Psoas muscle (tissue), 8 donors: ENCODE data around the gene ZNF771. TPM values are rescaled to one million over a fixed set of nuclear protein-coding genes. Genes with fewer than 3 reads are reported as not detected.

ENCODE experiments used
- ATAC-seq, 4 donors: fragments of 200-7000 bp; cut with Tn5 transposase; one replicate each; pipeline ENCODE4 v1.9.1; 2020; ENCODE audit warnings: moderate library complexity in 3 of 4, mild to moderate bottlenecking in 2 of 4
- DNase-seq, 2 donors: peaks; one replicate each; pipeline ENCODE4 v3.0.0-alpha.2; 2020
- H3K27ac ChIP-seq: fragments of 200-600 bp; one replicate; pipeline ENCODE4 v1.8.0; 2022
- H3K27me3 ChIP-seq, 3 donors: fragments of 200-600 bp in 1 of 3; one replicate each; pipeline versions ENCODE4 v1.6.1 to v1.8.0; 2013 to 2022; ENCODE audit warnings: low read length in 2 of 3, mild to moderate bottlenecking in 2 of 3, moderate library complexity in 1 of 3; ENCODE audit not compliant: insufficient read depth in 3 of 3
- H3K36me3 ChIP-seq, 2 donors: fragments of 200-600 bp in 1 of 2; one replicate each; pipeline versions ENCODE4 v1.6.1 to v1.8.0; 2013 to 2022; ENCODE audit warnings: low read depth in 1 of 2, mild to moderate bottlenecking in 1 of 2, moderate library complexity in 1 of 2; ENCODE audit not compliant: insufficient read depth in 1 of 2
- H3K4me1 ChIP-seq: fragments of 200-600 bp; one replicate; pipeline ENCODE4 v1.8.0; 2022
- H3K4me3 ChIP-seq: fragments of 200-600 bp; one replicate; pipeline ENCODE4 v1.8.0; 2022; ENCODE audit warnings: mild to moderate bottlenecking
- H3K9me3 ChIP-seq: fragments of 200-600 bp; one replicate; pipeline ENCODE4 v1.8.0; 2022
- CTCF ChIP-seq: fragments of 200-600 bp; IDR thresholded peaks from one replicate; pipeline ENCODE4 v1.8.0; 2022; ENCODE audit warnings: antibody characterized with exemption
- WGBS, 3 donors: extraction: QIAGEN DNeasy Blood & Tissue Kit; methylation state at CpG; one replicate each; pipeline versions ENCODE4 v1.1.6 to v1.1.7; 2013; 5-methylcytosine and 5-hydroxymethylcytosine counted together
- intact Hi-C, 2 donors: fragments of 100-400 bp; cut with DNase I; formaldehyde crosslinking; loops; one replicate each; pipeline versions ENCODE4 v1.11.0 to v1.14.2; 2022
- polyA plus RNA-seq, 3 donors: library from polyadenylated mRNA; stranded (reverse); fragments of 200-250 nt; gene quantifications; one replicate each; pipeline ENCODE4 v1.2.3, GENCODE V29; 2013
- total RNA-seq, 4 donors: library from RNA; stranded (reverse); fragmentation: NEBNext Ultra II Directional in 2 of 4; extraction: Animal tissue kit (Norgen Biotek cat#: 25700) in 2 of 4; gene quantifications; one replicate each; pipeline versions ENCODE4 v1.2.1 to v1.2.4, GENCODE V29; 2021 to 2023
- donor health status: healthy with polysubstance abuse.
- donor health status: DM: no; HTN: no; CAD: no; lungs with moderate emphysema.
- donor health status: Bipolar disorder and iron deficiency.
- donor health status: healthy.
- donor health status: DM: yes; HTN: yes; CAD: no.
- donor health status: DM: no; HTN: no; CAD: no.
- donor health status: DM: no; HTN: no; CAD: no.
- donor health status: DM: yes; HTN: yes; CAD: no.

Gene ZNF771
- total and polyA plus RNA-seq, 7 donors = 4.8 to 14.6 (median 7.4) TPM

- H3K36me3 ChIP-seq = peaks cover 0 to 18% of the 10 kb centered on the region in 2 donors
- intact Hi-C loops = loop anchor here in 1 of 2 donors (1.0 to 2.0 kb wide), 3 partner anchors 13 to 199 kb away; no protein-coding TSS in a partner anchor
- peak; percentile 98 to 99 (median 98) for ATAC-seq
- no peaks in the 10 kb centered on the region for H3K9me3 ChIP-seq
- H3K27me3 ChIP-seq = no peaks in the 10 kb centered on the region
- WGBS, 3 donors = 1% methylated on average over 42 to 49 of the region's 49 CpGs
- H3K27ac ChIP-seq = peak within 1 kb of the TSS; percentile 66
- peaks cover 18% of the 10 kb centered on the region for H3K4me1 ChIP-seq
- DNase-seq = peak; percentile 94 to 96
- peak; percentile 77 for TF ChIP-seq CTCF
- H3K4me3 ChIP-seq = peak within 1 kb of the TSS; percentile 73
Measured at GRCh38 chr16:30429678-30430427, 22.4 kb downstream of the ZNF771 start, which contains the start of gene DCTPP1. Gene DCTPP1 (minus strand): TSS chr16:30430030. CDS start chr16:30429980, 50 bp downstream.

- WGBS, 3 donors = 46 to 51% (median 50%) methylated on average over 19 of the region's 19 CpGs
- DNase-seq (peak; percentile 35 to 63), ATAC-seq (peak; percentile 33 to 54 (median 41))
- H3K4me1 ChIP-seq = peaks cover 18% of the 10 kb centered on the region
- peaks cover 0 to 18% of the 10 kb centered on the region in 2 donors for H3K36me3 ChIP-seq
- H3K27me3 ChIP-seq = no peaks in the 10 kb centered on the region
- peak overlapping the region; percentile 66 for H3K27ac ChIP-seq
- no peak for TF ChIP-seq CTCF
- no peaks in the 10 kb centered on the region for H3K9me3 ChIP-seq
- intact Hi-C loops = loop anchor here in 1 of 2 donors (1.0 to 2.0 kb wide), 2 partner anchors 13 to 198 kb away; no protein-coding TSS in a partner anchor
- H3K4me3 ChIP-seq = peak overlapping the region; percentile 73
Measured at GRCh38 chr16:30430428-30430970, 23.1 kb downstream of the ZNF771 start.

GRCh38 chr16:30434852-30435251, 27.4 kb downstream of the ZNF771 start:
- 69 to 70% (median 69%) methylated on average over 4 of the region's 4 CpGs for WGBS, 3 donors
- no peaks in the 10 kb centered on the region for H3K27me3 ChIP-seq
- DNase-seq (no peak), ATAC-seq (no peak)
- no peak for TF ChIP-seq CTCF
- no peaks in the 10 kb centered on the region for H3K9me3 ChIP-seq
- no peaks in the 10 kb centered on the region for H3K36me3 ChIP-seq
- intact Hi-C loops = no loop called here
- no peak overlapping the region for H3K27ac ChIP-seq
- H3K4me1 ChIP-seq = peaks cover 7% of the 10 kb centered on the region
- H3K4me3 ChIP-seq = no peak overlapping the region

- no peak for DNase-seq
- no peak for ATAC-seq
- WGBS, 3 donors = 70 to 78% (median 72%) methylated on average over 3 of the region's 3 CpGs
- Histone ChIP-seq H3K4me3 (no peak overlapping the region), H3K36me3 (no peaks in the 10 kb centered on the region), H3K9me3 (no peaks in the 10 kb centered on the region), H3K4me1 (no peaks in the 10 kb centered on the region), H3K27ac (no peak overlapping the region), H3K27me3 (no peaks in the 10 kb centered on the region)
- no peak for TF ChIP-seq CTCF
- intact Hi-C loops = no loop called here
Measured at GRCh38 chr16:30437511-30438046, 30.2 kb downstream of the ZNF771 start.
